Fibroblast of lung (primary cell): Measurements from ENCODE around the gene ZSCAN21.

ENCODE experiments used
- EZH2 ChIP-seq: IDR thresholded peaks from 2 replicates; pipeline ENCODE4 v1.5.1; 2012; ENCODE audit warnings: low read length, control low read depth, mild to moderate bottlenecking; ENCODE audit errors: missing control alignments
- TF ChIP-seq, protein P1 (sequence below), 2 donors: IDR thresholded peaks in 1 of 2; conservative IDR thresholded peaks in 1 of 2; 1 replicate in 1 of 2; 2 replicates in 1 of 2; pipeline ENCODE4 v1.5.1; 2011 to 2012; ENCODE audit warnings: low read length in 2 of 2, control low read depth in 1 of 2, inconsistent platforms in 1 of 2, low read depth in 1 of 2, mild to moderate bottlenecking in 1 of 2

DNA sequence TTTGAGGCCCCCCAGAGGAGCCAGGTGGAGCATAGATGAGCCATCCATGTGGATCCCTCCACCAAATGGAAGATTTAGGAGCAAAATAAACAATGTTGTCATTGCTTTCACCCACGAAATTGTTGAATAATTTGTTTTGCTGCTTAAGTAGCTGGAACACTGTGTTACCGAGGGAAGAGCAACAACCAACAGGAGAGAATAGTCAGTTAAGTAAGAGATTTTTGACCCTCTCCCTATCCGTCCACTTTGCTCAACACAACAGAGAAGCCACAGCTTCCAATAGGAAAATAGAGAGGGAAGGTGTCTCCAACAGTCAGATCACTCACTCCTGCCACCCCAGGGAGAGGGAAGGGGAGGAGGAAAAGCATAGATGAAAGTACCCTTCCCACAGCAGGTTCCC is 38.1 kb upstream of the ZSCAN21 start:
- TF ChIP-seq, protein P1, sequence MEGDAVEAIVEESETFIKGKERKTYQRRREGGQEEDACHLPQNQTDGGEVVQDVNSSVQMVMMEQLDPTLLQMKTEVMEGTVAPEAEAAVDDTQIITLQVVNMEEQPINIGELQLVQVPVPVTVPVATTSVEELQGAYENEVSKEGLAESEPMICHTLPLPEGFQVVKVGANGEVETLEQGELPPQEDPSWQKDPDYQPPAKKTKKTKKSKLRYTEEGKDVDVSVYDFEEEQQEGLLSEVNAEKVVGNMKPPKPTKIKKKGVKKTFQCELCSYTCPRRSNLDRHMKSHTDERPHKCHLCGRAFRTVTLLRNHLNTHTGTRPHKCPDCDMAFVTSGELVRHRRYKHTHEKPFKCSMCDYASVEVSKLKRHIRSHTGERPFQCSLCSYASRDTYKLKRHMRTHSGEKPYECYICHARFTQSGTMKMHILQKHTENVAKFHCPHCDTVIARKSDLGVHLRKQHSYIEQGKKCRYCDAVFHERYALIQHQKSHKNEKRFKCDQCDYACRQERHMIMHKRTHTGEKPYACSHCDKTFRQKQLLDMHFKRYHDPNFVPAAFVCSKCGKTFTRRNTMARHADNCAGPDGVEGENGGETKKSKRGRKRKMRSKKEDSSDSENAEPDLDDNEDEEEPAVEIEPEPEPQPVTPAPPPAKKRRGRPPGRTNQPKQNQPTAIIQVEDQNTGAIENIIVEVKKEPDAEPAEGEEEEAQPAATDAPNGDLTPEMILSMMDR (conservative IDR thresholded peaks at IDR 0.05 in 1 of 2, IDR thresholded peaks at IDR 0.05 in 1 of 2; ENCODE audit: low read depth in 1 of 2, low read length in 2 of 2): no peak
- TF ChIP-seq EZH2: no peak
